HG02870 (cell line): Measurements from ENCODE around the gene YJU2.
"Not testable (repeated sequence)": the region's sequence is repeated elsewhere in the genome, so short reads cannot be mapped to it uniquely, and the experiment has no call there.

Source experiments
- ATAC-seq: cut with Tn5 transposase; IDR thresholded peaks from one replicate; pipeline ENCODE4 v1.9.1; 2021; ENCODE audit warnings: mild to moderate bottlenecking, moderate library complexity; ENCODE audit not compliant: unreplicated experiment

YJU2 gene

GRCh38 chr19:4267101-4267900 lies 20.4 kb downstream of the YJU2 start:
- ATAC-seq = no peak

- ATAC-seq = no peak
These were observed 21.3 kb downstream of the YJU2 start for GRCh38 chr19:4267901-4268815.

- ATAC-seq = no peak
These were observed 22.0 kb downstream of the YJU2 start for GRCh38 chr19:4268816-4269430.

- ATAC-seq = no peak
These were observed 26.0 kb downstream of the YJU2 start for GRCh38 chr19:4272894-4273293.

GRCh38 chr19:4274321-4274686 lies 27.4 kb downstream of the YJU2 start:
- ATAC-seq = not testable (repeated sequence)

- no peak for ATAC-seq
These were observed 30.4 kb downstream of the YJU2 start for GRCh38 chr19:4277191-4277696.

GRCh38 chr19:4278010-4278409 lies 31.1 kb downstream of the YJU2 start:
- no peak for ATAC-seq

GRCh38 chr19:4278419-4279266 lies 31.8 kb downstream of the YJU2 start, which contains the start of gene SHD:
SHD (plus strand) TSS chr19:4279266; CDS start chr19:4280064, 798 bp downstream.
- ATAC-seq = no peak

- ATAC-seq = no peak
These were observed 32.3 kb downstream of the YJU2 start for GRCh38 chr19:4279267-4279529.

GRCh38 chr19:4279530-4280422 lies 32.9 kb downstream of the YJU2 start:
- no peak for ATAC-seq

- ATAC-seq = no peak
These were observed 37.5 kb downstream of the YJU2 start for GRCh38 chr19:4284176-4284958.

GRCh38 chr19:4284974-4285373 lies 38.1 kb downstream of the YJU2 start:
- no peak for ATAC-seq

GRCh38 chr19:4286141-4286540 lies 39.3 kb downstream of the YJU2 start:
- not testable (repeated sequence) for ATAC-seq

- ATAC-seq = no peak
These were observed 41.4 kb downstream of the YJU2 start for GRCh38 chr19:4288091-4288777.

- ATAC-seq = no peak
These were observed 44.4 kb downstream of the YJU2 start for GRCh38 chr19:4291184-4291732.

- ATAC-seq = no peak
These were observed 45.6 kb downstream of the YJU2 start for GRCh38 chr19:4292515-4292914.

- ATAC-seq = no peak
These were observed 47.5 kb downstream of the YJU2 start for GRCh38 chr19:4294389-4294788.
